Muscle of leg (tissue), 11 donors: ENCODE data around the gene LCP2. TPM values are rescaled to one million over a fixed set of nuclear protein-coding genes. Genes with fewer than 3 reads are reported as not detected.

Experiments used
- DNase-seq: peaks from one replicate; pipeline ENCODE4 v3.0.0; 2013
- H3K27ac ChIP-seq: one replicate; pipeline ENCODE4 v1.5.1; 2013; ENCODE audit warnings: mild to moderate bottlenecking, low read length, control low read depth
- H3K27me3 ChIP-seq: one replicate; pipeline ENCODE4 v1.6.1; 2013; ENCODE audit warnings: low read length; ENCODE audit not compliant: control insufficient read depth, insufficient read depth
- H3K36me3 ChIP-seq: one replicate; pipeline ENCODE4 v1.6.1; 2013; ENCODE audit warnings: low read length; ENCODE audit not compliant: control insufficient read depth, insufficient read depth
- H3K4me1 ChIP-seq: one replicate; pipeline ENCODE4 v1.6.1; 2013; ENCODE audit warnings: low read length; ENCODE audit not compliant: control insufficient read depth, insufficient read depth
- H3K4me3 ChIP-seq: one replicate; pipeline ENCODE4 v1.5.1; 2013; ENCODE audit warnings: low read length, control low read depth
- H3K9me3 ChIP-seq: replicated peaks from 2 replicates; pipeline ENCODE4 v1.6.1; 2013; ENCODE audit warnings: low read depth, low read length; ENCODE audit not compliant: control insufficient read depth
- WGBS: methylation state at CpG from one replicate; pipeline ENCODE4 v1.1.5; 2013; ENCODE audit warnings: missing lambda C conversion rate; ENCODE audit not compliant: insufficient coverage; 5-methylcytosine and 5-hydroxymethylcytosine counted together
- polyA plus RNA-seq, 8 donors: library from polyadenylated mRNA; unstranded; fragments of 120-200 nt; gene quantifications; one replicate each; pipeline versions ENCODE4 v1.2.1 to v1.2.3, GENCODE V29; 2013; ENCODE audit warnings: inconsistent platforms in 1 of 8, low replicate concordance in 1 of 8; ENCODE audit not compliant: insufficient read length in 8 of 8, insufficient read depth in 1 of 8
- total RNA-seq: library from RNA; stranded (reverse); fragments of 120-200 nt; gene quantifications from one replicate; pipeline ENCODE4 v1.2.4, GENCODE V29; 2013

Gene LCP2
- total and polyA plus RNA-seq, 9 donors, result 3.9 to 6.4 (median 4.9) TPM

DNA sequence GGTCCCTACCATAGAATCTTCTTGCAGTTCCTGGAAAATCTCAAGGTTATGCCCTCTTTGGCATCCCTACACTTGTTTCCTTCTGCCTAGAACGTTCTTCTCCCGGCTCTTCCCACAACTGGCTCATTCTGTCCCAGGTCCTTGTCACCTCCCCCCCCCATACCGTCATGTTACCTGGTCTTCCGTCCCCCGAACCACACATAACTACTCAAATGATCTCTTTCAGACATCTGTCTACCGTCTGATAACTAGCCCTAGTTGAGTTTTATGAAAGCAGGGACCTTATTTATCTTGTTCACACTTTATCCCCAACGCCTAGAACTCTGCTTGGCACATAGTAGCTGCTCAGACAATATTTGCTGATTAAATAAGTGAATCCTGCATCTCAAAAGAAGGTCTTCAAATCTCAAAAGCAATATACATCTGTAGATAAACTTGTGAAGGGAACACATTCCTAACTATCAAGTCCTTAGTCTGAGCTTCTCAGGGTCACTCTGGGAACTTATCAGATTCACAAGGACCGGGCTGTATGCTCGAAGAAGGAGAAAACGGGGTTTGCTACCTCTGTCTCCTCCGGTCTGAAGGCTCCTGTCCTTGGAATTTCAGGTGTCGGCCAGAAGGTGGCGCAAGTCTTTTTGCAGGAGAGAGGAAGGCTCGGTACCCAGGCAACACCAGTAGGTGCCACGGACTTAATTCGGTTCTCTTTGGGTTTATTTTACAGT is 30.0 kb downstream of the LCP2 start:
- Histone ChIP-seq H3K36me3 (no peaks in the 10 kb centered on the region), H3K27ac (no peak overlapping the region), H3K9me3 (no peaks in the 10 kb centered on the region), H3K27me3 (peaks cover 9% of the 10 kb centered on the region), H3K4me1 (peaks cover 16% of the 10 kb centered on the region), H3K4me3 (no peak overlapping the region)
- peak; percentile 85 for DNase-seq
- 52% methylated on average over 8 of the region's 16 CpGs for WGBS

DNA sequence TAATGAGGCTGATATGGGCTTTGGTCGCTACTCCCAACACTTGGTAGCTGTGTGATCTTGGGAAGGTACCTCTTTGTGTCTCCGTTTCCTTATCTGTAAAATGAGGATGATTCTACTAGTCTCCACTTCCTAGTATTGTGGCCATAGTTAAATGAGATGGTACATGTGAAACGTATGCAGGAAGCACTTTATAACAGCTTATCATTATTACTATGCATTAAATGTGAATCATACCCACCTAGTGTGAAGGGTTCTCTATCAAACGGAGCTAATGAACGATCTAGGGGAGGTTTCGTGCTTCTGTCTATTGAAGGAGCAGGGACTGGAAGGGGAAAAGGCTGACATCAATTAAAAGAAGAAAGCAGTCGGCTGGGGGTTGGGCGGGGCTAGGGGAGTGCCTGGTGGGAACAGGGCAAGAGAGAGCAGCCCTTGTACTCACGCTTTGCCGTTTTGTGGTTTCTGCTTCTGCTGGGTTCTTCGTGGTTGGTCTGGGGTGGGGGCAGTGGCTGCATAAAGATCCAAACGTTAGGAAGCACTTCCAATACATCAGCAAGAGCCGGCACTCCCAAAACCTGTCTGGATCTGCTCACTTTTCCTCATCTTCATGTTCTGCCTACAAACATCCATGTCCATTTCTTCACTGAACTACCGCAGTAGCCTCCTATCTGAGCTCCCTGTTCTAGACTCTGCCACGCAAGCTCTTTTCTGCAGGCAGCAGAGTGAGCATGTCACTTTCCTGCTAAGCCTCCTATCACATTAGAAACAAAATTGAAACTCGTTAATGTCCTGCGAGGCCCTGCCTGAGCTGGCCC is 30.8 kb downstream of the LCP2 start:
- Histone ChIP-seq H3K4me1 (peaks cover 14% of the 10 kb centered on the region), H3K27ac (no peak overlapping the region), H3K27me3 (peaks cover 10% of the 10 kb centered on the region), H3K36me3 (no peaks in the 10 kb centered on the region), H3K4me3 (no peak overlapping the region), H3K9me3 (no peaks in the 10 kb centered on the region)
- 73% methylated on average over 10 of the region's 17 CpGs for WGBS
- no peak for DNase-seq

- Histone ChIP-seq H3K9me3 (no peaks in the 10 kb centered on the region), H3K4me1 (peaks cover 12% of the 10 kb centered on the region), H3K4me3 (no peak overlapping the region), H3K36me3 (peaks cover 2% of the 10 kb centered on the region), H3K27ac (peak overlapping the region; percentile 71), H3K27me3 (peaks cover 10% of the 10 kb centered on the region)
- peak; percentile 97 for DNase-seq
- WGBS, result 21% methylated on average over 3 of the region's 5 CpGs
These were observed 32.1 kb downstream of the LCP2 start for GRCh38 chr5:170265522-170265921.

DNA sequence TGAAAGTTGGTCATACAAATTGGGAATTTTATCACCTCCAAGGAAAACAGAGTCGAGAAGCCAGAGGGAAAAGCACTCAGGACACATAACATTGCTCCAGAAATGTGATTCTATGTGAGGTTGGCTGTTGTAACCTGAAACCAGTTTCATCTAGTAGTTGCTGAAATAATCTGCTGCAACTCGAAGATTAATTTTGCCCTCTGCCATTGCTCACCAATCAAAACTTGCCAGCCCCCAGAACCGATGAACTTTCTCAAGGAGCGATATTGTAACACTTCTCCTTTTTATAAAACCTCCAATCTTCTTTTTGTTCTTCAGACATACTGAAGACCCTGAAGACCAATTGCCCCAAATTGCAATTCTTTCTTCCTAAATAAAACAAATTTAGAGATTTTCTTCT is 33.7 kb downstream of the LCP2 start:
- H3K27ac ChIP-seq, result no peak overlapping the region
- 82% methylated on average over 2 of the region's 4 CpGs for WGBS
- H3K4me1 ChIP-seq, result peaks cover 10% of the 10 kb centered on the region
- no peaks in the 10 kb centered on the region for H3K9me3 ChIP-seq
- no peak overlapping the region for H3K4me3 ChIP-seq
- peaks cover 10% of the 10 kb centered on the region for H3K27me3 ChIP-seq
- no peak for DNase-seq
- peaks cover 2% of the 10 kb centered on the region for H3K36me3 ChIP-seq

DNA sequence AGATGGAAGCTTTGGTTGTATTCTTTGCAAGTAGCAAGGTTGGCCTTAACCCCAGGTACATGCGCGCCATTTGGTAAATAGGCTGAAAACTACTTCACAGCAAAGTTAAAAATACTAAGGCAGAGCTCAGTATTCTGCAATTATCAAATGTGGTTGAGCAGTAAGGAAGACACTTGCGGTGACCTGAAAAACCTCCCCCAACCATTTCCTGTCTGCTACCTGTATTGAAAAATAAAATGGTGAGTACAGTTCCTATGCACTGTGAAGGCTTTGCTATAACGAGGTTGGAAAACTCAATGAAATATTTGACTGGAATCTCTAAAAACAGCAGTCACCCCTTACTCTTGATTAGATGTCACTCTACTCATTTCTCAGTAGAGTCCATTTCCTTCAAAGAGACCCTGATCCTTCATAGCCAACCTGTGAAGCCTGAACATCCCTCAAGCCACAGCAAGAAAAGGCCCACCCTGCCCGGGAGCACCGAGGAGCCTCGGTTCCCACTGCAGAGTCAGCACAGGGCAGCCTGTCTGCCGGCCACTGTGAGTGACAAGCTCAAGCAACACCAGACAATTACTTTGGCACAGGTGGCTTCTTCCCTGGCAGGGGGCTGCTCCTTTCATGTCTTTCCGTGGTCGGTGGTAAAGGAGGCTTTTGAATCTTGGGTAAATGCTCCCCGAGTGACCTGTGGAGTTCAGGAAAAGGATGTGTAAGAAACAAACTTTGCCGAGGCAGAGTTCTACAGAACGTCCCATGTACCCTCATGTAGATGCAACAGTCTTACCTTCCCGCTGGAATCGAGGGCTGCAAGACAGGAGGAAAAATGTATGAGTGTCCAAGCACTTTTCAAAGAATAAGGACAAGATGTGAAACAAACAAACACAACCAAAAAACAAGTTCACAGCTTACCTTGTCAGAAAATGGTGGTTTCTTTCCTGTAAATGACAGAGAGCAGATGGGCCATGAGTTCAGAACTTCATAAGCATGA is 35.2 kb downstream of the LCP2 start:
- 82% methylated on average over 5 of the region's 15 CpGs for WGBS
- H3K4me3 ChIP-seq, result no peak overlapping the region
- no peak overlapping the region for H3K27ac ChIP-seq
- H3K9me3 ChIP-seq, result no peaks in the 10 kb centered on the region
- peaks cover 2% of the 10 kb centered on the region for H3K36me3 ChIP-seq
- DNase-seq, result no peak
- peaks cover 10% of the 10 kb centered on the region for H3K27me3 ChIP-seq
- peaks cover 2% of the 10 kb centered on the region for H3K4me1 ChIP-seq

GRCh38 chr5:170261528-170262043 is 36.0 kb downstream of the LCP2 start:
- Histone ChIP-seq H3K9me3 (no peaks in the 10 kb centered on the region), H3K27me3 (peaks cover 3% of the 10 kb centered on the region), H3K4me1 (peaks cover 7% of the 10 kb centered on the region), H3K36me3 (peaks cover 2% of the 10 kb centered on the region), H3K27ac (no peak overlapping the region), H3K4me3 (no peak overlapping the region)
- WGBS, result 40% methylated on average over 1 of the region's 3 CpGs
- no peak for DNase-seq

- WGBS, result 83% methylated on average over 1 of the region's 4 CpGs
- peaks cover 2% of the 10 kb centered on the region for H3K36me3 ChIP-seq
- H3K27ac ChIP-seq, result no peak overlapping the region
These were observed 40.2 kb downstream of the LCP2 start for GRCh38 chr5:170257370-170257769.

GRCh38 chr5:170256571-170256970 is 41.0 kb downstream of the LCP2 start:
- peak; percentile 48 for DNase-seq
- H3K27ac ChIP-seq, result no peak overlapping the region
- no CpG with 5 or more reads among the region's 1 CpG for WGBS
- H3K4me1 ChIP-seq, result peaks cover 11% of the 10 kb centered on the region
- peaks cover 5% of the 10 kb centered on the region for H3K27me3 ChIP-seq
- H3K36me3 ChIP-seq, result peaks cover 2% of the 10 kb centered on the region
- no peak overlapping the region for H3K4me3 ChIP-seq
- H3K9me3 ChIP-seq, result no peaks in the 10 kb centered on the region

More at GRCh38 chr5:170257370-170257769, 40.2 kb downstream of the LCP2 start:
- Histone ChIP-seq H3K4me1 (peaks cover 11% of the 10 kb centered on the region), H3K27me3 (peaks cover 5% of the 10 kb centered on the region), H3K9me3 (no peaks in the 10 kb centered on the region), H3K4me3 (no peak overlapping the region)
- DNase-seq, result no peak

DNA sequence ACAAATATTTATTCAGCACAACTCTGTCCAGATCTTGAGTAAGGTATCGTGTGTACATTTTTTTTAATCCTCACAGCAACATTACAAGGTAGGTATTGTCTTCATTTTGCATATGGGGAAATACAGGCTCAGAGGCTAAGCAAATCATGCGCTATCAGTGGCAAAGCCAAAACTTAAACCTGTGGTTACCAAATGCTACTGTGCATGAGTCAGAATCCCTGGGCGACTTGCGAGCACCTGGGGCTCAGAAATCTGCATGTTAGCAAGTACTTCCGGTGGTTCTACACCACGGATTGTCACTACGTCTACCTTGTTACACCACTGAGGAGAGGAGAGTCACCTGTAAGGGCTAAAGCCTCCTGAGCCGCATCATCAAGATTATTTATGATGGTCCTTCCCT is 43.5 kb downstream of the LCP2 start:
- Histone ChIP-seq H3K4me1 (peaks cover 11% of the 10 kb centered on the region), H3K27me3 (peaks cover 5% of the 10 kb centered on the region), H3K9me3 (no peaks in the 10 kb centered on the region), H3K36me3 (no peaks in the 10 kb centered on the region), H3K27ac (no peak overlapping the region), H3K4me3 (no peak overlapping the region)
- 89% methylated on average over 7 of the region's 8 CpGs for WGBS
- DNase-seq, result no peak
